Lower leg skin (tissue), 4 donors: ENCODE measurements around the gene CACNA1S. TPM values are rescaled to one million over a fixed set of nuclear protein-coding genes. Genes with fewer than 3 reads are reported as not detected.

Experiments used
- DNase-seq, 2 donors: peaks; one replicate each; pipeline ENCODE4 v3.0.0-alpha.2; 2019; ENCODE audit warnings: low spot score in 2 of 2
- H3K4me3 ChIP-seq: fragments of 200-600 bp; sonication (generic); 2 replicates; pipeline ENCODE4 v1.5.1; 2017; ENCODE audit warnings: mild to moderate bottlenecking, low read depth; ENCODE audit not compliant: poor library complexity, severe bottlenecking
- CTCF ChIP-seq, 3 donors: fragments of 450-650 bp; IDR thresholded peaks; one replicate each; pipeline ENCODE4 v1.5.1; 2016; ENCODE audit warnings: antibody characterized with exemption in 3 of 3, mild to moderate bottlenecking in 3 of 3, moderate library complexity in 2 of 3
- POLR2A ChIP-seq, 2 donors: fragments of 450-650 bp; IDR thresholded peaks; one replicate each; pipeline ENCODE4 v1.6.1; 2016 to 2017; ENCODE audit warnings: antibody characterized with exemption in 2 of 2, mild to moderate bottlenecking in 1 of 2, moderate library complexity in 1 of 2
- WGBS, 2 donors: methylation state at CpG; one replicate each; pipeline ENCODE4 v1.1.5; 2018; 5-methylcytosine and 5-hydroxymethylcytosine counted together
- intact Hi-C: fragments of 100-400 bp; cut with DNase I; formaldehyde crosslinking; loops from one replicate; pipeline ENCODE4 v1.15.0; 2023; ENCODE audit warnings: low total_unique reads
- total RNA-seq, 4 donors: library from RNA; depleted of rRNA; stranded (reverse); fragments of >200 nt; gene quantifications; one replicate each; pipeline ENCODE4 v1.1.0, GENCODE V29; 2016

CACNA1S gene
- total RNA-seq, result under 1 TPM in 1 of 4 donors, not detected in 3; 0.04 TPM

- 88 to 96% methylated on average over 9 of the region's 9 CpGs for WGBS, 2 donors
- no peak within 1 kb of the TSS for H3K4me3 ChIP-seq
- no peak for TF ChIP-seq CTCF (IDR thresholded peaks at IDR 0.05)
- TF ChIP-seq POLR2A (IDR thresholded peaks at IDR 0.05), result no peak
- intact Hi-C loops, result no loop called here
- DNase-seq, result no peak
Measured at GRCh38 chr1:201112173-201112731, at the start of gene CACNA1S. TSS of gene CACNA1S (minus strand) at chr1:201112426. CDS start at chr1:201112339, 87 bp downstream.

- no peak overlapping the region for H3K4me3 ChIP-seq
- TF ChIP-seq POLR2A (IDR thresholded peaks at IDR 0.05), result no peak
- no peak for TF ChIP-seq CTCF (IDR thresholded peaks at IDR 0.05)
- 88 to 89% methylated on average over 2 of the region's 2 CpGs for WGBS, 2 donors
- peak in 1 of 2 donors; percentile 31 for DNase-seq
- intact Hi-C loops, result no loop called here
Measured at GRCh38 chr1:201157949-201158348, 45.7 kb upstream of the CACNA1S start.

- DNase-seq, result peak in 1 of 2 donors; percentile 0
- H3K4me3 ChIP-seq, result no peak overlapping the region
- intact Hi-C loops, result no loop called here
- TF ChIP-seq POLR2A (IDR thresholded peaks at IDR 0.05), result no peak
- no peak for TF ChIP-seq CTCF (IDR thresholded peaks at IDR 0.05)
Measured at GRCh38 chr1:201156819-201157218, 44.6 kb upstream of the CACNA1S start.

- no peak overlapping the region for H3K4me3 ChIP-seq
- DNase-seq, result peak in 1 of 2 donors; percentile 60
- intact Hi-C loops, result no loop called here
- TF ChIP-seq POLR2A (IDR thresholded peaks at IDR 0.05), result no peak
- no peak for TF ChIP-seq CTCF (IDR thresholded peaks at IDR 0.05)
- 88 to 89% methylated on average over 3 of the region's 3 CpGs for WGBS, 2 donors
Measured at GRCh38 chr1:201156346-201156745, 44.1 kb upstream of the CACNA1S start.

GRCh38 chr1:201155354-201155753, 43.1 kb upstream of the CACNA1S start:
- intact Hi-C loops, result no loop called here
- DNase-seq, result peak in 1 of 2 donors; percentile 58
- TF ChIP-seq POLR2A (IDR thresholded peaks at IDR 0.05) (no peak), CTCF (IDR thresholded peaks at IDR 0.05) (no peak)
- no peak overlapping the region for H3K4me3 ChIP-seq
- WGBS, 2 donors, result 90 to 92% methylated on average over 2 of the region's 2 CpGs
